Measurements from ENCODE around the gene FGF6.

- TF ChIP-seq SIN3A (IDR thresholded peaks at IDR 0.05; ENCODE audit: borderline replicate concordance, low read depth, low read length), result no peak
- TF ChIP-seq TEAD4 (IDR thresholded peaks at IDR 0.05; ENCODE audit: borderline replicate concordance, insufficient read depth), result no peak
- TF ChIP-seq SMC3 (IDR thresholded peaks at IDR 0.05; ENCODE audit: low read depth, low read length), result no peak
- no peak for TF ChIP-seq CTCF (IDR thresholded peaks at IDR 0.05)
- TF ChIP-seq USF2 (IDR thresholded peaks at IDR 0.05; ENCODE audit: borderline replicate concordance, low read depth, low read length), result no peak
- TF ChIP-seq POLR2AphosphoS5 (IDR thresholded peaks at IDR 0.05; ENCODE audit: low read depth, low read length), result no peak
- TF ChIP-seq RCOR1 (IDR thresholded peaks at IDR 0.05; ENCODE audit: low read length), result no peak
- TF ChIP-seq JUND (IDR thresholded peaks at IDR 0.05), result no peak
- no peak for TF ChIP-seq NRF1 (IDR thresholded peaks at IDR 0.05; ENCODE audit: low read depth, low read length)
- TF ChIP-seq NFIC (IDR thresholded peaks at IDR 0.05; ENCODE audit: borderline replicate concordance), result no peak
Observed at GRCh38 chr12:4407136-4407535, 38.5 kb downstream of the FGF6 start.
